UCSD-AML1 (cell line): ENCODE results near the gene OR4C13.
A peak's percentile ranks its signal among the peaks of the same experiment; 100 is the strongest.
"Not testable (repeated sequence)": the region's sequence is repeated elsewhere in the genome, so short reads cannot be mapped to it uniquely, and the experiment has no call there.

Source experiments
- DNase-seq: peaks from one replicate; lab custom pipeline; 2025; ENCODE audit not compliant: unreplicated experiment; lab: John Stamatoyannopoulos, UW

OR4C13 gene

GRCh38 chr11:49952091-49952490 is at the start of gene OR4C13:
TSS of gene OR4C13 (plus strand) at chr11:49952391. CDS start at chr11:49952423, 32 bp downstream.
- no peak for DNase-seq

DNA sequence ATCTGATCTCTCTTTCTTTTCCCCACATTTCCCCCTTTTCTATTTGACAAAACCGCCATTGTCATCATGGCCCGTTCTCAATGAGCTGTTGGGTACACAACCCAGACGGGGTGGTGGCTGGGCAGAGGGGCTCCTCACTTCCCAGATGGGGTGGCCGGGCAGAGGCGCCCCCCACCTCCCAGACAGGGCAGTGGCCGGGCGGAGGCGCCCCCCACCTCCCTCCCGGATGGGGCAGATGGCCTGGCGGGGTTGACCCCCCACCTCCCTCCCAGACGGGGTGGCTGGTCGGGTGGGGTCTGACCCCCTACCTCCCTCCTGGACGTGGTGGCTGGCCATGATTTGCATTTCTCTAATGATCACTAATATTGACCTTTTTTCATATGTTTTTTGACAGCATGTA is 40.7 kb upstream of the OR4C13 start:
- DNase-seq = not testable (repeated sequence)

GRCh38 chr11:49948701-49949100 is 3.5 kb upstream of the OR4C13 start:
- DNase-seq = not testable (repeated sequence)

- DNase-seq = not testable (repeated sequence)
These were observed 21.2 kb downstream of the OR4C13 start for GRCh38 chr11:49973439-49973838.

GRCh38 chr11:49982435-49982834 is 30.2 kb downstream of the OR4C13 start, which contains the start of gene OR4C12:
TSS of gene OR4C12 (minus strand) at chr11:49982535. CDS start at chr11:49982501, 34 bp downstream.
- not testable (repeated sequence) for DNase-seq

- DNase-seq = peak; percentile 16
These were observed 43.4 kb downstream of the OR4C13 start for GRCh38 chr11:49995565-49995964.
